ENCODE data around the gene SOX10.

GRCh38 chr22:38009000-38009806, 24.8 kb upstream of the SOX10 start:
- TF ChIP-seq CTCF (IDR thresholded peaks at IDR 0.05; ENCODE audit: insufficient read depth, low read depth, low read length) (no peak), EZH2 (IDR thresholded peaks at IDR 0.05; ENCODE audit: insufficient read depth, low read length) (no peak)

Measured in astrocyte (in vitro differentiated cells and primary cell).